GM12878 (cell line): ENCODE data around the gene KIF21A. TPM values are rescaled to one million over a fixed set of nuclear protein-coding genes. Genes with fewer than 3 reads are reported as not detected.

Source experiments
- ATAC-seq: fragments of 200-7000 bp; cut with Tn5 transposase; 3 replicates; pipeline ENCODE4 v1.9.1; 2020; ENCODE audit warnings: mild to moderate bottlenecking, moderate library complexity
- BruUV-seq: library from RNA; stranded (reverse); fragments of 400-500 nt; replicated peaks from 2 replicates; lab custom pipeline; 2021; lab: Mats Ljungman, UMichigan
- CTCF ChIA-PET: fragments of 300-600 bp; sonication (Branson Sonifier 250); formaldehyde crosslinking; extraction: SDS; loops from one replicate; lab custom pipeline; 2021; ENCODE audit warnings: inconsistent platforms; lab: Yijun Ruan, JAX
- POLR2A ChIA-PET: fragments of 350-600 bp; formaldehyde crosslinking; extraction: SDS; loops from one replicate; lab custom pipeline; 2021; ENCODE audit warnings: inconsistent platforms; lab: Charles Lee
- RAD21 ChIA-PET: fragments of 300-600 bp; sonication (Branson Sonifier 250); formaldehyde crosslinking; loops from one replicate; lab custom pipeline; 2023; ENCODE audit warnings: antibody characterized with exemption; ENCODE audit not compliant: unreplicated experiment; lab: Charles Lee
- SMC1A ChIA-PET: fragments of 300-600 bp; sonication (Branson Sonifier 250); formaldehyde crosslinking; loops from one replicate; lab custom pipeline; 2023; ENCODE audit not compliant: unreplicated experiment, uncharacterized antibody; lab: Charles Lee
- DNase-seq: peaks from one replicate; pipeline ENCODE4 v3.0.0-alpha.2; 2011; ENCODE audit warnings: low read depth, low spot score
- FAIRE-seq: peaks from 3 replicates; lab custom pipeline; 2011; peaks lifted over from hg19 to GRCh38; lab: Jason Lieb, UNC
- H2AFZ ChIP-seq: 2 replicates; pipeline ENCODE4 v1.6.0; 2011; ENCODE audit warnings: low read depth, low read length, control low read depth; ENCODE audit not compliant: control insufficient read depth
- H3K27ac ChIP-seq: 2 replicates; pipeline ENCODE4 v1.5.1; 2011; ENCODE audit warnings: control low read depth; ENCODE audit not compliant: control insufficient read depth, insufficient read depth
- H3K27me3 ChIP-seq, 2 experiments: replicated peaks in 1 of 2; 2 replicates each; pipeline versions ENCODE4 v1.6.0 to v1.6.1; 2011; ENCODE audit warnings: low read length in 1 of 2; ENCODE audit not compliant: control insufficient read depth in 2 of 2, insufficient read depth in 2 of 2
- H3K36me3 ChIP-seq, 2 experiments: 2 replicates each; pipeline ENCODE4 v1.5.1; 2011; ENCODE audit warnings: low read length in 1 of 2; ENCODE audit not compliant: control insufficient read depth in 2 of 2, insufficient read depth in 2 of 2
- H3K4me1 ChIP-seq: 2 replicates; pipeline ENCODE4 v1.6.1; 2011; ENCODE audit warnings: mild to moderate bottlenecking, low read length, moderate library complexity, mixed read lengths; ENCODE audit not compliant: control insufficient read depth, insufficient read depth
- H3K4me2 ChIP-seq: 2 replicates; pipeline ENCODE4 v1.6.0; 2011; ENCODE audit warnings: control low read depth; ENCODE audit not compliant: control insufficient read depth, insufficient read depth
- H3K4me3 ChIP-seq: fragments of 200-600 bp; sonication (generic); 2 replicates; pipeline ENCODE4 v1.5.1; 2016
- H3K79me2 ChIP-seq: 2 replicates; pipeline ENCODE4 v1.6.0; 2011; ENCODE audit warnings: low read length; ENCODE audit not compliant: control insufficient read depth, insufficient read depth
- H3K9ac ChIP-seq: 2 replicates; pipeline ENCODE4 v1.8.0; 2011; ENCODE audit warnings: low read length, control low read depth, mixed read lengths; ENCODE audit not compliant: control insufficient read depth, insufficient read depth
- H3K9me3 ChIP-seq: replicated peaks from 3 replicates; pipeline ENCODE4 v1.5.1; 2011; ENCODE audit warnings: mild to moderate bottlenecking, low read length; ENCODE audit not compliant: control insufficient read depth, insufficient read depth
- H4K20me1 ChIP-seq: 2 replicates; pipeline ENCODE4 v1.6.0; 2011; ENCODE audit not compliant: control insufficient read depth, insufficient read depth
- CEBPZ ChIP-seq: fragments of 150-350 bp; IDR thresholded peaks from 2 replicates; pipeline ENCODE4 v1.6.1; 2016; ENCODE audit warnings: low read depth, low read length
- CHD1 ChIP-seq: IDR thresholded peaks from 2 replicates; pipeline ENCODE4 v1.6.1; 2012; ENCODE audit warnings: low read depth, low read length, improper control_type of control experiment
- CREM ChIP-seq: IDR thresholded peaks from 2 replicates; pipeline ENCODE4 v1.6.1; 2014; ENCODE audit warnings: antibody characterized with exemption, low read depth
- E4F1 ChIP-seq: fragments of 450-650 bp; IDR thresholded peaks from 2 replicates; pipeline ENCODE4 v1.6.1; 2018; ENCODE audit warnings: borderline replicate concordance, mild to moderate bottlenecking; ENCODE audit not compliant: partially characterized antibody
- GABPA ChIP-seq: IDR thresholded peaks from 2 replicates; pipeline ENCODE4 v1.6.1; 2014; ENCODE audit warnings: antibody characterized with exemption, low read depth, mild to moderate bottlenecking, inconsistent platforms
- HDGF ChIP-seq: fragments of 450-650 bp; IDR thresholded peaks from 2 replicates; pipeline ENCODE4 v1.6.1; 2016; ENCODE audit warnings: antibody characterized with exemption
- MEF2B ChIP-seq: fragments of 450-650 bp; IDR thresholded peaks from 2 replicates; pipeline ENCODE4 v1.6.1; 2018; ENCODE audit warnings: mild to moderate bottlenecking, moderate library complexity; ENCODE audit not compliant: partially characterized antibody, poor library complexity, severe bottlenecking
- NFXL1 ChIP-seq: fragments of 450-650 bp; IDR thresholded peaks from 2 replicates; pipeline ENCODE4 v1.6.1; 2017; ENCODE audit warnings: antibody characterized with exemption, mild to moderate bottlenecking, borderline replicate concordance
- SMAD5 ChIP-seq: IDR thresholded peaks from 2 replicates; pipeline ENCODE4 v1.6.1; 2016; ENCODE audit warnings: antibody characterized with exemption, low read depth
- ZBED1 ChIP-seq: IDR thresholded peaks from 2 replicates; pipeline ENCODE4 v1.6.1; 2016; ENCODE audit warnings: borderline replicate concordance
- ZBTB33 ChIP-seq: fragments of 450-650 bp; IDR thresholded peaks from 2 replicates; pipeline ENCODE4 v1.6.1; 2017; ENCODE audit warnings: mild to moderate bottlenecking
- ZBTB4 ChIP-seq: fragments of 450-650 bp; formaldehyde crosslinking; IDR thresholded peaks from 2 replicates; pipeline ENCODE4 v1.4.0; 2022; ENCODE audit warnings: mild to moderate bottlenecking, moderate library complexity
- WGBS: methylation state at CpG from one replicate; pipeline ENCODE4 v1.1.6; 2016; ENCODE audit warnings: low lambda C conversion rate; ENCODE audit not compliant: insufficient replicate concordance, insufficient coverage; ENCODE audit errors: missing lambda C conversion rate; 5-methylcytosine and 5-hydroxymethylcytosine counted together
- in situ Hi-C: fragments of 300-500 bp; cut with MboI; formaldehyde crosslinking; loops from 9 replicates; pipeline ENCODE4 v1.14.3; 2018; ENCODE audit warnings: mixed read lengths
- intact Hi-C: fragments of 100-400 bp; cut with micrococcal nuclease; formaldehyde crosslinking; loops from one replicate; pipeline ENCODE4 v1.14.2; 2022; ENCODE audit not compliant: unreplicated experiment
- polyA plus RNA-seq, 11 experiments: library from polyadenylated mRNA; depleted of rRNA in 4 of 11; unstranded in 6 of 11; stranded (reverse) in 5 of 11; fragments of >200 nt; fragmentation: Nextera tagmentation in 4 of 11; fragmentation: Illumina TruSeq in 1 of 11; extraction: Ambion mirVana in 4 of 11; extraction: Trizol in 1 of 11; gene quantifications; 1 replicate in 1 of 11; 2 replicates in 10 of 11; pipeline versions ENCODE4 v1.2.1 to v1.2.3, GENCODE V29; 2011 to 2016; ENCODE audit warnings: inconsistent platforms in 2 of 11, missing spikeins in 2 of 11, low read depth in 1 of 11
- total RNA-seq, 4 experiments: library from RNA; depleted of rRNA in 3 of 4; stranded (reverse); fragments of >200 nt in 3 of 4; fragmentation: Illumina TruSeq in 1 of 4; extraction: Trizol in 1 of 4; gene quantifications; 2 replicates each; pipeline versions ENCODE4 v1.2.1 to v1.2.3, GENCODE V29; 2013 to 2021

KIF21A gene
- total and polyA plus RNA-seq, 10 of the 15 experiments (the other 5 are each of a cell fraction or from before 2014, with no cell fraction given): 21.3 to 42.1 (median 24.5) TPM

- 98% methylated on average over 2 of the region's 2 CpGs for WGBS
- no peaks in the 10 kb centered on the region for H3K27me3 ChIP-seq
- no peak overlapping the region for H3K4me3 ChIP-seq
- intact Hi-C loops: no loop called here
- no peak overlapping the region for H3K4me2 ChIP-seq
- ChIA-PET SMC1A (interaction anchor here (0.9 kb wide), 1 partner anchor 22 kb away, joined by 3 read pairs; no protein-coding TSS in a partner anchor), RAD21 (no interaction called here), POLR2A (no interaction called here), CTCF (interaction anchor here (3.6 kb wide), 1 partner anchor 22 kb away, joined by 25 read pairs; no protein-coding TSS in a partner anchor)
- H3K9ac ChIP-seq: no peak overlapping the region
- DNase-seq: no peak
- no peaks in the 10 kb centered on the region for H3K4me1 ChIP-seq
- H3K79me2 ChIP-seq: no peaks in the 10 kb centered on the region
- H3K27ac ChIP-seq: no peak overlapping the region
- BruUV-seq: no TSS peak
- no peak overlapping the region for H2AFZ ChIP-seq
- no peak for FAIRE-seq
- TF ChIP-seq SMAD5: no peak
- TF ChIP-seq MEF2B: no peak
- TF ChIP-seq NFXL1: no peak
- TF ChIP-seq ZBTB33: no peak
- no peak for TF ChIP-seq CEBPZ
- TF ChIP-seq CHD1: no peak
- no peak for TF ChIP-seq ZBTB4 (CRISPR knock-in tag)
- no peak for TF ChIP-seq CREM
- TF ChIP-seq ZBED1: no peak
- no peak for TF ChIP-seq E4F1
- no peak for TF ChIP-seq HDGF
- TF ChIP-seq GABPA: no peak
- ATAC-seq: no peak
- peaks cover 0 to 2% of the 10 kb centered on the region in 2 experiments; a peak in 1 of 4 replicates for H3K36me3 ChIP-seq
- no peaks in the 10 kb centered on the region for H3K9me3 ChIP-seq
- in situ Hi-C loops: no loop called here
- no peaks in the 10 kb centered on the region for H4K20me1 ChIP-seq
Measured at GRCh38 chr12:39294715-39295114, 148.2 kb downstream of the KIF21A start.
